CD4-positive, alpha-beta T cell treated with Interleukin-2 at 100 ng/mL for 4 hours (primary cell): Measurements from ENCODE around the gene NEK6.

Source experiments
- DNase-seq: peaks from one replicate; pipeline ENCODE4 v3.0.0-alpha.2; 2020; ENCODE audit warnings: low spot score

Gene NEK6

GRCh38 chr9:124296796-124297550, 39.2 kb downstream of the NEK6 start:
- DNase-seq = no peak

- no peak for DNase-seq
Measured at GRCh38 chr9:124297551-124297901, 39.8 kb downstream of the NEK6 start.

- no peak for DNase-seq
Measured at GRCh38 chr9:124297915-124298645, 40.3 kb downstream of the NEK6 start.

GRCh38 chr9:124298646-124299235, 41.0 kb downstream of the NEK6 start:
- no peak for DNase-seq

- no peak for DNase-seq
Measured at GRCh38 chr9:124299515-124300090, 41.9 kb downstream of the NEK6 start.

GRCh38 chr9:124300312-124300711, 42.6 kb downstream of the NEK6 start:
- DNase-seq = no peak

GRCh38 chr9:124302921-124303320, 45.2 kb downstream of the NEK6 start:
- no peak for DNase-seq

- DNase-seq = no peak
Measured at GRCh38 chr9:124303762-124304161, 46.0 kb downstream of the NEK6 start.

GRCh38 chr9:124304285-124304684, 46.5 kb downstream of the NEK6 start:
- no peak for DNase-seq

GRCh38 chr9:124306098-124306735, 48.5 kb downstream of the NEK6 start:
- no peak for DNase-seq

- no peak for DNase-seq
Measured at GRCh38 chr9:124307379-124308030, 49.8 kb downstream of the NEK6 start.

- DNase-seq = no peak
Measured at GRCh38 chr9:124308606-124309491, 51.1 kb downstream of the NEK6 start.

GRCh38 chr9:124309667-124310084, 51.9 kb downstream of the NEK6 start:
- DNase-seq = no peak

- DNase-seq = no peak
Measured at GRCh38 chr9:124311283-124311682, 53.5 kb downstream of the NEK6 start.

GRCh38 chr9:124312290-124313265, 54.8 kb downstream of the NEK6 start:
- no peak for DNase-seq

GRCh38 chr9:124313940-124314339, 56.2 kb downstream of the NEK6 start:
- no peak for DNase-seq

- DNase-seq = no peak
Measured at GRCh38 chr9:124315882-124316281, 58.1 kb downstream of the NEK6 start.

GRCh38 chr9:124320062-124320973, 62.6 kb downstream of the NEK6 start:
- DNase-seq = peak; percentile 47

- no peak for DNase-seq
Measured at GRCh38 chr9:124321416-124321815, 63.7 kb downstream of the NEK6 start.
